Endodermal cell (in vitro differentiated cells): ENCODE measurements around the gene SCAND1. TPM values are rescaled to one million over a fixed set of nuclear protein-coding genes. Genes with fewer than 3 reads are reported as not detected.

Experiments used
- DNase-seq: peaks from one replicate; pipeline ENCODE4 v3.0.0-alpha.2; 2017
- H3K27ac ChIP-seq: 2 replicates; pipeline ENCODE4 v1.5.1; 2013; ENCODE audit warnings: mild to moderate bottlenecking, low read depth, low read length, moderate library complexity
- H3K27me3 ChIP-seq: 2 replicates; pipeline ENCODE4 v1.6.1; 2013; ENCODE audit warnings: mild to moderate bottlenecking, low read length, moderate library complexity; ENCODE audit not compliant: insufficient read depth, control insufficient read depth, poor library complexity, severe bottlenecking
- H3K36me3 ChIP-seq: 2 replicates; pipeline ENCODE4 v1.7.0; 2013; ENCODE audit warnings: mild to moderate bottlenecking, low read length, moderate library complexity; ENCODE audit not compliant: control insufficient read depth, insufficient read depth
- H3K4me1 ChIP-seq: one replicate; pipeline ENCODE4 v1.7.0; 2013; ENCODE audit warnings: low read length; ENCODE audit not compliant: control insufficient read depth, insufficient read depth
- H3K4me3 ChIP-seq: 2 replicates; pipeline ENCODE4 v1.5.1; 2013; ENCODE audit warnings: mild to moderate bottlenecking, low read length, moderate library complexity
- H3K9ac ChIP-seq: 2 replicates; pipeline ENCODE4 v1.6.1; 2013; ENCODE audit warnings: mild to moderate bottlenecking, low read length, moderate library complexity; ENCODE audit not compliant: poor library complexity, severe bottlenecking; ENCODE audit errors: extremely low read depth
- H3K9me3 ChIP-seq: 2 replicates; pipeline ENCODE4 v1.6.1; 2013; ENCODE audit warnings: mild to moderate bottlenecking, low read length, moderate library complexity; ENCODE audit not compliant: control insufficient read depth
- H3K27ac Mint-ChIP-seq: 2 replicates; pipeline ENCODE4 v1.8.0; 2020; ENCODE audit warnings: mixed read lengths
- H3K27me3 Mint-ChIP-seq: 2 replicates; pipeline ENCODE4 v1.8.0; 2021; ENCODE audit warnings: mild to moderate bottlenecking, mixed read lengths; ENCODE audit not compliant: insufficient read depth
- H3K36me3 Mint-ChIP-seq: 2 replicates; pipeline ENCODE4 v1.8.0; 2020; ENCODE audit warnings: low read depth, mixed read lengths
- H3K4me1 Mint-ChIP-seq: 2 replicates; pipeline ENCODE4 v1.8.0; 2020; ENCODE audit warnings: mixed read lengths
- H3K4me3 Mint-ChIP-seq: 2 replicates; pipeline ENCODE4 v1.8.0; 2020; ENCODE audit warnings: mild to moderate bottlenecking, moderate library complexity, mixed read lengths
- H3K9me3 Mint-ChIP-seq: 2 replicates; pipeline ENCODE4 v1.8.0; 2020; ENCODE audit warnings: mild to moderate bottlenecking, mixed read lengths
- CTCF ChIP-seq: fragments of 200-600 bp; sonication (generic); conservative IDR thresholded peaks from 2 replicates; pipeline ENCODE4 v1.5.0; 2021; ENCODE audit warnings: antibody characterized with exemption, mild to moderate bottlenecking
- WGBS, 2 experiments: methylation state at CpG; one replicate each; pipeline versions ENCODE4 v1.1.5 to v1.1.7; 2013; ENCODE audit warnings: missing lambda C conversion rate in 2 of 2, mixed read lengths in 1 of 2; ENCODE audit not compliant: insufficient coverage in 1 of 2, insufficient read length in 1 of 2; 5-methylcytosine and 5-hydroxymethylcytosine counted together
- total RNA-seq, 2 donors: library from RNA; stranded (reverse); fragmentation: NEBNext Ultra II Directional in 1 of 2; extraction: Animal tissue kit (Norgen Biotek cat#: 25700) in 1 of 2; gene quantifications; 2 replicates in 1 of 2; 3 replicates in 1 of 2; pipeline ENCODE4 v1.2.1, GENCODE V29; 2021

The SCAND1 gene
- total RNA-seq, 2 donors from 2014 or later: 56.3 to 59.5 TPM

- Mint-ChIP-seq H3K27me3 (peaks cover 5% of the 10 kb centered on the region), H3K27ac (no peak overlapping the region), H3K36me3 (no peaks in the 10 kb centered on the region), H3K4me3 (no peak overlapping the region), H3K9me3 (no peaks in the 10 kb centered on the region), H3K4me1 (no peaks in the 10 kb centered on the region)
- no peaks in the 10 kb centered on the region for H3K36me3 ChIP-seq
- no peak overlapping the region for H3K4me3 ChIP-seq
- TF ChIP-seq CTCF: no peak
- no peaks in the 10 kb centered on the region for H3K4me1 ChIP-seq
- no peaks in the 10 kb centered on the region for H3K27me3 ChIP-seq
- no peak overlapping the region for H3K27ac ChIP-seq
- 87 to 90% methylated on average over 9 of the region's 9 CpGs for WGBS, 2 experiments
- DNase-seq: no peak
- no peaks in the 10 kb centered on the region for H3K9me3 ChIP-seq
- no peak overlapping the region for H3K9ac ChIP-seq
Measured at GRCh38 chr20:35978041-35978513, 23.8 kb upstream of the SCAND1 start.

- no peak for TF ChIP-seq CTCF
- Mint-ChIP-seq H3K9me3 (peaks cover 10% of the 10 kb centered on the region), H3K27ac (no peak overlapping the region), H3K36me3 (no peaks in the 10 kb centered on the region), H3K27me3 (peaks cover 7% of the 10 kb centered on the region), H3K4me1 (no peaks in the 10 kb centered on the region), H3K4me3 (no peak overlapping the region)
- peaks cover 9% of the 10 kb centered on the region for H3K9me3 ChIP-seq
- H3K9ac ChIP-seq: no peak overlapping the region
- H3K4me3 ChIP-seq: no peak overlapping the region
- no peaks in the 10 kb centered on the region for H3K36me3 ChIP-seq
- no peak for DNase-seq
- no peak overlapping the region for H3K27ac ChIP-seq
- H3K27me3 ChIP-seq: no peaks in the 10 kb centered on the region
- no peaks in the 10 kb centered on the region for H3K4me1 ChIP-seq
- WGBS, 2 experiments: 78 to 85% methylated on average over 4 to 9 of the region's 9 CpGs
Measured at GRCh38 chr20:35975576-35976373, 21.5 kb upstream of the SCAND1 start.

- Histone ChIP-seq H3K27me3 (no peaks in the 10 kb centered on the region), H3K36me3 (no peaks in the 10 kb centered on the region), H3K9ac (no peak overlapping the region), H3K9me3 (peaks cover 9% of the 10 kb centered on the region), H3K4me3 (no peak overlapping the region), H3K27ac (no peak overlapping the region), H3K4me1 (no peaks in the 10 kb centered on the region)
- Mint-ChIP-seq H3K36me3 (no peaks in the 10 kb centered on the region), H3K4me3 (no peak overlapping the region), H3K27me3 (peaks cover 2% of the 10 kb centered on the region), H3K9me3 (peaks cover 10% of the 10 kb centered on the region), H3K4me1 (no peaks in the 10 kb centered on the region), H3K27ac (no peak overlapping the region)
- no peak for TF ChIP-seq CTCF
- DNase-seq: no peak
- 85 to 86% methylated on average over 4 of the region's 4 CpGs for WGBS, 2 experiments
Measured at GRCh38 chr20:35974256-35974655, 20.0 kb upstream of the SCAND1 start.
